Kidney epithelial cell (primary cell): Measurements from ENCODE around the gene ZC3H12A. TPM values are rescaled to one million over a fixed set of nuclear protein-coding genes. Genes with fewer than 3 reads are reported as not detected.
"Not testable (repeated sequence)": the region's sequence is repeated elsewhere in the genome, so short reads cannot be mapped to it uniquely, and the experiment has no call there.

Source experiments
- DNase-seq: peaks from one replicate; pipeline ENCODE4 v3.0.0-alpha.2; 2010; ENCODE audit warnings: low read depth
- H3K27me3 ChIP-seq: 2 replicates; pipeline ENCODE4 v1.6.0; 2011; ENCODE audit warnings: low read length; ENCODE audit not compliant: control insufficient read depth, insufficient read depth
- H3K36me3 ChIP-seq: 2 replicates; pipeline ENCODE4 v1.5.1; 2011; ENCODE audit warnings: low read length; ENCODE audit not compliant: control insufficient read depth, insufficient read depth
- H3K4me3 ChIP-seq: 2 replicates; pipeline ENCODE4 v1.5.1; 2011; ENCODE audit warnings: low read depth, mild to moderate bottlenecking, control low read depth, low read length
- total RNA-seq: library from RNA; depleted of rRNA; stranded (reverse); fragments of >200 nt; gene quantifications from 2 replicates; pipeline ENCODE4 v1.2.3, GENCODE V29; 2015
- TF ChIP-seq, protein P1 (sequence below): IDR thresholded peaks from 2 replicates; pipeline ENCODE4 v1.5.1; 2011; ENCODE audit warnings: mild to moderate bottlenecking, moderate library complexity, low read length, control low read depth, inconsistent platforms; ENCODE audit not compliant: insufficient read depth, poor library complexity, severe bottlenecking

ZC3H12A gene
- total RNA-seq, 1 donor from 2014 or later, result 34.2 TPM

DNA sequence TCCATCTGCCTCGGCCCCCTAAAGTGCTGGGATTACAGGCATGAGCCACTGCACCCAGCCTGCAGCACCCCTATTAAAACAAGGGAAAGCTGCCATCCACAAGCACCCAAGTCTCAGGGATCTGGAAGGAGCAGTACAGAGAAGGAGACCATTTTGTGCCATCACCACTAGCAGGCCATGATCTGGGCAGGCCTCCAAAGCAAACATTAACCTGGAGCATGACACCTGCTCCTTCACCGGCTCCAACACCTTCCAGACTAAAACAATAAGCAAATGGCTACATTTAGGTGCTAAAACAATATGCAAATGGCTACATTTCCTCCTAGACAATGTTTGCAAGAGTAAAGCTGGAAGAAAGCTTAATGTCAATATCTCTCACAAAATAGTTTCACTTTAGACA lies 23.5 kb downstream of the ZC3H12A start:
- DNase-seq, result no peak
- no peaks in the 10 kb centered on the region for H3K36me3 ChIP-seq
- TF ChIP-seq, protein P1, sequence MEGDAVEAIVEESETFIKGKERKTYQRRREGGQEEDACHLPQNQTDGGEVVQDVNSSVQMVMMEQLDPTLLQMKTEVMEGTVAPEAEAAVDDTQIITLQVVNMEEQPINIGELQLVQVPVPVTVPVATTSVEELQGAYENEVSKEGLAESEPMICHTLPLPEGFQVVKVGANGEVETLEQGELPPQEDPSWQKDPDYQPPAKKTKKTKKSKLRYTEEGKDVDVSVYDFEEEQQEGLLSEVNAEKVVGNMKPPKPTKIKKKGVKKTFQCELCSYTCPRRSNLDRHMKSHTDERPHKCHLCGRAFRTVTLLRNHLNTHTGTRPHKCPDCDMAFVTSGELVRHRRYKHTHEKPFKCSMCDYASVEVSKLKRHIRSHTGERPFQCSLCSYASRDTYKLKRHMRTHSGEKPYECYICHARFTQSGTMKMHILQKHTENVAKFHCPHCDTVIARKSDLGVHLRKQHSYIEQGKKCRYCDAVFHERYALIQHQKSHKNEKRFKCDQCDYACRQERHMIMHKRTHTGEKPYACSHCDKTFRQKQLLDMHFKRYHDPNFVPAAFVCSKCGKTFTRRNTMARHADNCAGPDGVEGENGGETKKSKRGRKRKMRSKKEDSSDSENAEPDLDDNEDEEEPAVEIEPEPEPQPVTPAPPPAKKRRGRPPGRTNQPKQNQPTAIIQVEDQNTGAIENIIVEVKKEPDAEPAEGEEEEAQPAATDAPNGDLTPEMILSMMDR, result no peak
- no peaks in the 10 kb centered on the region for H3K27me3 ChIP-seq
- H3K4me3 ChIP-seq, result no peak overlapping the region

- Histone ChIP-seq H3K4me3 (no peak overlapping the region), H3K27me3 (no peaks in the 10 kb centered on the region), H3K36me3 (no peaks in the 10 kb centered on the region)
- TF ChIP-seq, protein P1, result no peak
- DNase-seq, result no peak
These were observed 24.7 kb downstream of the ZC3H12A start for GRCh38 chr1:37498872-37499617.

GRCh38 chr1:37501661-37502060 lies 27.3 kb downstream of the ZC3H12A start:
- no peaks in the 10 kb centered on the region for H3K27me3 ChIP-seq
- H3K4me3 ChIP-seq, result no peak overlapping the region
- no peaks in the 10 kb centered on the region for H3K36me3 ChIP-seq
- TF ChIP-seq, protein P1, result no peak
- DNase-seq, result no peak

GRCh38 chr1:37502104-37502503 lies 27.7 kb downstream of the ZC3H12A start:
- Histone ChIP-seq H3K4me3 (no peak overlapping the region), H3K36me3 (no peaks in the 10 kb centered on the region), H3K27me3 (no peaks in the 10 kb centered on the region)
- DNase-seq, result no peak
- TF ChIP-seq, protein P1, result no peak

- not testable (repeated sequence) for H3K4me3 ChIP-seq, H3K36me3 ChIP-seq, H3K27me3 ChIP-seq, DNase-seq
These were observed 28.4 kb downstream of the ZC3H12A start for GRCh38 chr1:37502791-37503190.

GRCh38 chr1:37506740-37507139 lies 32.4 kb downstream of the ZC3H12A start:
- H3K27me3 ChIP-seq, result no peaks in the 10 kb centered on the region
- no peaks in the 10 kb centered on the region for H3K36me3 ChIP-seq
- no peak overlapping the region for H3K4me3 ChIP-seq
- TF ChIP-seq, protein P1, result no peak
- no peak for DNase-seq
